ENCODE measurements around the gene NR6A1.

DNA sequence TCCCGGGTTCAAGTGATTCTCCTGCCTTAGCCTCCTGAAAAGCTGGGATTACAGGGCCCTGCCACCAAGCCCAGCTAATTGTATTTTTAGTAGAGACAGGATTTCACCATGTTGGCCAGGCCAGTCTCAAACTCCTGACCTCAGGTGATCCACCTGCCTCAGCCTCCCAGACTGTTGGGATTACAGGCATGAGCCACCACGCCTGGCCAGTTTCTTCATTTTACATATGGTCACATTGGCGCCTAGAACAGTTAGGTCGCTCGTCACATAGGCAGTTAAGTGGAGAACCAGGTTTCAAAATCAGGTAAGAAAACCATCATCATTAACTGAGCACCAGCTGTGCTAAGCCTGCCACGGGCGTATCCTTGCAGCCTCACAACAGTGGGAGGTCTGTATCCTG, 41.9 kb upstream of the NR6A1 start:
- TF ChIP-seq, protein P1, sequence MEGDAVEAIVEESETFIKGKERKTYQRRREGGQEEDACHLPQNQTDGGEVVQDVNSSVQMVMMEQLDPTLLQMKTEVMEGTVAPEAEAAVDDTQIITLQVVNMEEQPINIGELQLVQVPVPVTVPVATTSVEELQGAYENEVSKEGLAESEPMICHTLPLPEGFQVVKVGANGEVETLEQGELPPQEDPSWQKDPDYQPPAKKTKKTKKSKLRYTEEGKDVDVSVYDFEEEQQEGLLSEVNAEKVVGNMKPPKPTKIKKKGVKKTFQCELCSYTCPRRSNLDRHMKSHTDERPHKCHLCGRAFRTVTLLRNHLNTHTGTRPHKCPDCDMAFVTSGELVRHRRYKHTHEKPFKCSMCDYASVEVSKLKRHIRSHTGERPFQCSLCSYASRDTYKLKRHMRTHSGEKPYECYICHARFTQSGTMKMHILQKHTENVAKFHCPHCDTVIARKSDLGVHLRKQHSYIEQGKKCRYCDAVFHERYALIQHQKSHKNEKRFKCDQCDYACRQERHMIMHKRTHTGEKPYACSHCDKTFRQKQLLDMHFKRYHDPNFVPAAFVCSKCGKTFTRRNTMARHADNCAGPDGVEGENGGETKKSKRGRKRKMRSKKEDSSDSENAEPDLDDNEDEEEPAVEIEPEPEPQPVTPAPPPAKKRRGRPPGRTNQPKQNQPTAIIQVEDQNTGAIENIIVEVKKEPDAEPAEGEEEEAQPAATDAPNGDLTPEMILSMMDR (IDR thresholded peaks at IDR 0.05), result no peak
- TF ChIP-seq POLR2A (IDR thresholded peaks at IDR 0.05) (no peak), EP300 (IDR thresholded peaks at IDR 0.05) (no peak), POLR2AphosphoS5 (IDR thresholded peaks at IDR 0.05) (no peak)
